Activated T-cell treated with anti-CD3 and anti-CD28 coated beads, Interleukin-2, amount 50 U/mL, for 1 hour (primary cell): ENCODE results near the gene KLF11.
"Not testable (repeated sequence)": the region's sequence is repeated elsewhere in the genome, so short reads cannot be mapped to it uniquely, and the experiment has no call there.

ENCODE experiments used
- DNase-seq: peaks from one replicate; pipeline ENCODE4 v3.0.0-alpha.2; 2020

Gene KLF11

DNA sequence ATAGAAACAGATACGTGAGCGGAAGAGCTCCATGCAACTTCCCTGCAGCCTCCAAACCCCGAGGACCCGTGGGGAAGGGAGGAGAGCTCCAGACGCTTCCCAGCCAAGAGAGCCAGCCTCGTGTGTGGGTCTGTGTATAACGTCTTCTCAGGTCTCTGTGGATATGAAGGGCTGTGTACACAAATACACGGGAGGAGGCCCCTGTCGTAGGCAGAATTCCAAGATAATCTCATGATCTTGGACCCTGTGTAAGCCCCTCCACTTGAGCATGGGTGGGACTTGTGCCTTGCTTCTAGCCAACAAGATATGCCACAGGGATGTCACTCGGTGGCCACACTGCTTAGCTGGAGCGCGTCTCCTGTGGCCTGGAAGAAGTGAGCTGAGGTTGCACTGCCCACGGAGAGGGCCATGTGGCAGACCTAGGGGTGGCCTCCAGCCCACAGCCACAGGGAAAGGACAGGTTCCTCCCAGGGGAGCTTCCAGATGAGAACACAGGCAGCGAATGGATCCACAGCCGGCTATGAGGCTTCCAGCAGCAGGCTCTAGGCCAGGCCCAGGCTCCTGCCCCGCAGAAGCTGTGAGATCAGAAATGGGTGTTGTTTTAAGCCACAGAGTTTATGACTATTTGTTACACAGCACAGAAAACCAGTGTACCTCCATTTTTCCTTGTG, 15.6 kb upstream of the KLF11 start:
- DNase-seq: no peak

DNA sequence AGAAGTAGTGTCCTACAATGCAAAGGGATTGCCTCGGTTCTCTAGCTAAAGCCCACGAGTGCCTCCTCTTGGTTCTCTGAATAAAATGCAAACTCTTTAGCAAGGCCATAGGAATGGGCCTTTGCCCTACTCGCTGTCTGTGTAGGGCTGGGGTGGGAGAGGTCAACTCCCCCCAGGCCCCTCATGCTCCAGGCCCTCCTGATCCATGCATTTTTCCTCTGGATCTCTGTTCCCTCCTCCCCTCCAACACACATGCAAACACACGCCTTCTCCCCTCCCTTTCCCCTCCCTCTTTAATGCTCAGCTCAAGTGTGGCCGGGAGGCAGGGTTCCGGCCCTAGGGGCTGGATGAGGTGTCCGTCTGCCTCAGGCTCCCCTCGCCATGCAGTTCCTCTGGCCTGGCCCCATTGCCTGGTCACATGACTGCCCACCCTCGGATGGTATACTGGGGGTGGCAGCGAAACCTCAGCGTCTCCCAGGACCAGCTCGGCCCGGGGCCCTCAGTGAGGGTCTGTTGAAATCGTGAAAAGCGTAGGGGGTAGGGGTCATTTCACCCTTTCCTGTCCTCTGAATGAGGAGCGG, 14.9 kb upstream of the KLF11 start:
- DNase-seq: no peak

DNA sequence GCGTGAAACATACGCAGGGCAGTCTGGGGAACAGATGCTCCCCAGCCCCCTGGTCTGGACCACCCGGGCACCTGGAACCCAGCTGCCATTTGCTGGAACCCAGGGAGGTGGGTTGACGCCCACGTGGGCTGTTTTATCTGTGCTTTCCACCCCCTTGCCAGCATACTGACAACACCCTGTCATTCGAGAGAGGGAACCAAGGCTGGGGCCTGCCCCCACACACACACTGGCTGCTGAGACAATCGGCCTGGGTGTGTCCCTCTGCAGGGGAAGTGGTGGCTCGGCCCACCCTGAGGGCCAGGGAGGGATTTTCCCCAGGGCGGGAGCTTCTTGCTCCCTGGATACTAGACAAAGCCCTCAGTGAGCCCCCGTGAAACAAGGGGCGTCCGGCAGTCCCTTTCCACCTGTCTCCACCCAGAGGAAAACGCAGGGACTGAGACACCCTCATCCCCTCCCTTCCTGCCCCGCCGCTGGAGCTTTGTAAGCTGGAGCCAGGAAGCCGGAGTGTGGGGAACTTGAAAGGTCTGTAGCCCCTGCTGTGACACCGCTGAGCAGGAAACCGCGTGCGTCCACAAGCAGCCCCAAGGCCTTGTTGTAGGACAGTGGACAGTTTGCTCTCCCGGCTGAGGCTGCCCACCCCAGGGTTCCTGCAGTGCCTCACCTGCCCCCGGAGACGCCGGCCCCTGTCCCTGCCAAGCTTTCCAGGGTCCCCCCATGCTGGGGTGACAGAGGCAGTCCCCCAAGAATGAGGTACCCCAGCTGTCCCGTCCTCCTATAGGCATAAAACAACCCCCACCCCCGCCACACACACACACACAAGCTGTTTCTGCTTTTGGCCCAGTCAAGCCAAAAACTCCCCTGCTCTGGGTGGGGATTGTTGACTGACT, 14.1 kb upstream of the KLF11 start:
- DNase-seq: peak; percentile 46

DNA sequence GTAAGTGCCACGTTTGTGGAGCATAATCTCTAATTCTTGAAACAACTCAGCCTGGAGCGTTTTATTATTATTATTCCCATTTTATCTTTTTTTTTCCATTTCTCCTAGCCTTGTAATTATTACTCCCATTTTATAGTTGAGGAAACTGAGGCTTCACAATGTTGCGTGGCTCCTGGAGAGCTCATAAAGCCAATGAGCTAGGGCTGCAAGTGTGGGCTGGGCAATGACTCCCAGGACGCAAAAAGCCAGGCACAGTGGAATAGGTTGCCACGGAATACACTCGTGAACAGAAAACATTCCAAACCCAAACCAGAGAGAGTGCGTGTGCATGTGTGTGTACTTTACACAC, 13.5 kb upstream of the KLF11 start:
- DNase-seq: no peak

DNA sequence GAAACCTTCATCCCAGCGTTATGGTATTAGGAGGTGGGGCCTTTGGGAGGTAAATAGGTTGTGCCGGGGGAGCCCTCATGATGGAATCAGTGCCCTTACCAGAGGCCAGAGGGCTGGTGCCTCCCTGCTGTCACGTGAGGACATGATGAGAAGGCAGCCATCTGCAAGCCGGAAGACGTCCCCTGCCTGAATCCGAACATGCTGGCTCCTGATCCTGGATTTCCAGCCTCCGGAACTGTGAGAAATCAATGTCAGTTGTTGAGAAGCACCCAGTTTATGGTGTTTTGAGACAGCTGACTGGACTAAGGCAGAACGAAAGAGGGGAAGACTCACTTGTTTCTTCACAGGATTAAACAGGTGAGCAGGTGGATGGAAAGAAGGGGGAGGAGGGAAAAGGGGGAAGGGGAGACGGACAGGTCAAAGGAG, 13.0 kb upstream of the KLF11 start:
- DNase-seq: no peak

DNA sequence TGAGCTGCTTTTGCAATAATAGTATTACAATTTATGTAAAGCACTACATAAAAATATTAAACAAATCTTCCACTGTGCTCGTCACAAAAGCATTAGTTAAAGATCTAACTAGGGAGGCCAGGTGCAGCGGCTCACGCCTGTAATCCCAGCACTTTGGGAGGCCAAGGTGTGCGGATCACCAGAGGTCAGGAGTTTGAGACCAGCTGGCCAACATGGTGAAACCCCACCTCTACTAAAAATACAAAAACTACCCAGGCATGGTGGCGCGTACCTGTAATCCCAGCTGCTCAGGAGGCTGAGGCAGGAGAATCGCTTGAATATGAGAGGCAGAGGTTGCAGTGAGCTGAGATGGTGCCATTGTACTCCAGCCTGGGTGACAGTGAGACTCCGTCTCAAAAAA, 12.6 kb upstream of the KLF11 start:
- not testable (repeated sequence) for DNase-seq

DNA sequence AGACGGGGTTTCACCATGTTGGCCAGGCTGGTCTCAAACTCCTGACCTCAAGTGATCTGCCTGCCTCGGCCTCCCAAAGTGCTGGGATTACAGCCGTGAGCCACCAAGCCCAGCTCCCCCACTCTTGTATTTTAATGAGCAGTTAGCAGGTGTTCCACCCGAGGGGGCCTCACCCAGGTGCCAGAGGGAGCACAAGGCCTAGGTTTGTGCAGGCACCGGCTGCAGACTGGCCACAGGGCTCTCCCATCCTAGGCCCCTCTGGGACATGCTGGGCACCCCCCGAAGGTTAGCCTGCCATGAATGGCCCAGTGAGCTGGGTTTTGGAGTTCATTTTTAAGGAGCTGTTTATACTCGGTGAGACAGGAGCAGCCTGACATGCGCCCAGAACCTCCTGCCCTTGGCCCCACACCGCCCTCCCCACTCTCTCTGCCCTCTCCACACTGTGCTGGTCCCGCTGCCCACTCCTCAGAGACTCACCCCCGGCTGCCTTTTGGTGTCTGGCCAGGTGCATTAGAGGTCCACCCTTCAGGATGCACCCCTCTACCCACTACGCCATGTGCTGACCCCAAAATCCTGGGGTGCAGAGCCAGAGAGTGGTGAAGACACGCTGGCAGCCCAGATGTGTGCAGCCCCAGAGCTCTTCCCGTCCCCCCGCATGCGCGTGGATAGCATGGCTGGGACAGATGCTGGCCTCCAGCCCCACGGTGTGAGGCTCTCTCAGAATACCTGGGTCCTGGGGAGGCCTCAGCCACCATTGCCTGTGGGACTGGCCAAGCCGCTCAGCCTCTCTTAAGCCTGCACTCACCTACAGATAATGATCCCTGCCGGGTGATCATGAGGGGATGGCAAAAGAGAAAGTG, 11.2 kb upstream of the KLF11 start:
- no peak for DNase-seq

DNA sequence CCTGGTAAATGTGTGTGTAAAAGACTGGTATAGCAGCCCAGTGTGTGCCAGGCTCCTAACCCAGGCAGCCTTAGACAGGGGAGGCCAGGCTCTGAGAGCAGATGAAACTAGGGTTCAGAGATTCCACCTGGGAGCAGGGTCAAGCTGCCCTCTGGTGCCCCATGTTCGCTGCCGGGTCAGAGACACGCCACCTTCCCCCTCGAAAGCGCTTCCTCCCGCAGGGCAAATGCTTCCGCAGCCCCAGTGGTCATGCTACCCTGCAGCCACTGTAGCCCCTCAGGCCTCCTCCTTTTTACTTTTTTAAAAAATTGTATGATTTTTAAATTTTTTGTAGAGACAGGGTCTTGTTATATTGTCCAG, 10.6 kb upstream of the KLF11 start:
- DNase-seq: no peak

DNA sequence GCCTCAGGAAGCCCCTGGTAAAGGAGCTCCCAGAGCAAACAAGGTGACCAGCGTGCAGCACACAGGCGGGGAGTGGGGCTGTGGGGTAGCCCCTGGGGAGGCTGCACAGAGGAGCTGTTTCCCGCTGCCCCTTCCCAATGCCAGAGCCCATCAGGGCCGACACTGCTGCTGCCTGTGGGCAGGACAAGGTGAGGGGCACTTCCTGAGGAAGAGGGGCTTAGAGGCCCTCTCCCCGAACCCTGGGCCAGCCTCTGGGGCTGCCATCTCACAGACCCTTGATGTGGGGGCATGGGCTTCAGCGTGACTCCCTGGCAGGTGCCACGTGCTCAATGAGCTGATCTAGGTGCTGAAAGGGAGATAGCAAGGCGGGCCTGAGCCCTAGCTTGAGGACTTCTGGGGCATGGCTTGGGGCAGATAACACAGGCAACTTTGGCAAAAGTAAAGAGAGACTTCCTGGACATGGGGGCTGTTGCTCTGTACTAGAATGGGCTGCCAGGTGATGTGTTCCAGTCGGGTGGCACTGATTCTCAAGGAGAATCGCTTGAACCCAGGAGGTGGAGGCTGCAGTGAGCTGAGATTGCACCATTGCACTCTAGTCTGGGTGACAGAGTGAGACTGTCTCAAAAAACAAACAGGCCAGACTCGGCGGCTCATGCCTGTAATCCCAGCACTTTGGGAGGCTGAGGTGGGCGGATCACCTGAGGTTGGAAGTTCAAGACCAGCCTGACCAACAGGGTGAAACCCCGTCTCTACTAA, 9.9 kb upstream of the KLF11 start:
- DNase-seq: no peak

DNA sequence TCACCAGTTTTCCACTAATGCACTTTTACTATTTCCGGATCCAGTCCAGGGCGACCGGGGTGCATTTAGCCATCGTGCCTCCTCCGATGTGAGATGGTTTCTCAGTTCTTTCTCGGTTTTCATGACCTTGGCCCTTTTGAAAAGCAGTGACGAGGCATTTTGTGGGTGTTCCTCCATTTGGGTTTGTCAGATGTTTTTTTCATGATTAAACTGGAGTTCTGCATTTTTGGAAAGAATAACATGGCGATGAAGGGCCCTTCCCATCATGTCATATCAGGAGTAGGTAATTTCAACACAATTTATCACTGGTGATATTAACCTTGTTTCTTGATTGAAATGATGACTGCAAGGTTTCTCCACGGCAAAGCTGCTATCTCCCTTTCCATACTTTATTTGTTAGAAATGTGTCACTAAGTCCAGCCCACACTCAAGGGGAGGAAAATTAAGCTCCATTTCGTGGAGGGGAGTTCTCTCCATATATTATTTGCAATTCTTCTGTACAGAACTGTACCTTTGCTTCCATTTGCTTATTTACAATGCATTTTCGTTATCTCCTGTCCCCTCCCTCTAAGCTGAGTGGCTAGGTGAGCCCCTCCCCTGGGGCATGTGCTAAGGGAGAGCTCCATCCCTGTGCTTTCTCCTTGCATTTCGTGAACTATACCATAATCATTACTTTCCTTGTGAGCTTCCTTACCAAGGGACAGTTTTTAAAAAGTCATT, 8.9 kb upstream of the KLF11 start:
- DNase-seq: no peak

DNA sequence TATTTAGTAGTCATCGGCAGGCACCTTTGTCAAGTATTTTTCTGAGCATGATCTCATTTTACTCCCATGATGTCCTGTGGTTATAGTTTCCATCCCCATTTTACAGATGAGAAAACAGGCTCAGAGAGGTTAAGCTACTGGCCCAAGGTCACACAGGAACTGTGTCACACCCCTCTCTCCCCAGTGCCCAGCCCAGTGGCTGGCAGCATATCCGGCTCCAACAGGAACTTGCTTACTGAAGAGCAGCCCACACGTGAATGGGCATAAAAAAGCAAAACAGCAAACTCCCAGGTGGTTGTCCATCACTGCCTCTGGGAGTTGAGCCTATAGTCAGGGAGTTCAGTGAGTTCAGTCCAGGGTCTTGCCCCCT, 8.3 kb upstream of the KLF11 start:
- DNase-seq: no peak

DNA sequence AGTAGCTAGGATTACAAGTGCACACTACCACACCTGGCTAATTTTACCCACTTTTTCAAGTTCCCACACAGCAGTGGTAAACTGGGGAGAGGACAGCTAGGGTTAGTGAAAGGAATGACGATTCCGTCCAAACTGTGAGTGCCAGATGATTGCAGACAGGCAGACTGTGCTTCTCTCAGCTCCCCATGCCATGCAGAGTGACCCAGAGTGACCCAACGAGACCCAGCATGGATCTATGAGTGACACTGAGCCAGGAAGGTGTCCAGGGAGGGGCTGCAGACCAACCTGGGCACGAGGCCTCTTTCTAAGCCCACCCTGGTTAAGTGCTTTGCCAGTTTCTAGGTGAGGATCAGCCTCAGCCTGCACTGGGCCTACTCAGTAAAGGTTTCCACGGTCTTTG, 7.7 kb upstream of the KLF11 start:
- no peak for DNase-seq

DNA sequence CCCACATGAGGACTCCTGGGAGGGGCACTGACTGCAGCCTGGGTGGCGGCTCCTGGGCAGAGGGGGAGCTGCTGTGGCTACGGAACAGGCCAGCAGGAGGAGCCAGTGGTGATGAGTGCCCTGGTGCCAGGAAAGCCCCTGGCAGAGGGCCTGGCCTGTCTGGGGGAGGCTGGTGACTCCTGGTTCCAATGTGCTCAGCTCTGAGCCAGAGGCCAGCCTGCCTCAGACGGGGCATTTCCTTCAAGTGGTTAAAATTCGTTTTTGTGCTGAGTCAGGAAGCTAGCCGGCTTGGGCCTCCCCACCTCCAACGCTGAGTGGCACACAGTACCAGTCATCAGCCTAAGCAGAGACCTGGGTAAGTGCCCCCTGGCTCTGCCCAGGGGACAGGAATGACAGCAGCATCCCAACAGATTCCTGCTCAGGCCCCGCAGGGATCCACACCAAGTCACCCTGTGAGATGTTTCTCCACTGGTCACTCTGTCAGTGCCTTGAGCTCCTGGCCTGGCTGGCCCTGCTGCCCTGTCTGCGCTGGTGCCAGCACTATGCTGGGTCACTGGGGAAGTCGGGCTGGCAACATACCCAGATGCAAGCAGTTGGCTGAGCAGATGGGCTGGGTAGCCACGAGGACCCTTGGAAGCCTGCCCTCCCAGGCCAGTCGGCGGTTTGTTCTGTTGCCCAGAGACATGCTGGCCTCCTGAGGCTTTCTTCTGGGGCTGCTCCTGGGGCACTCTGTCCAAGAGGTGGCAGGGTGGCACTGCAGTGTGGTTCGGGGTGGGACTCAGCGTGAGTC, 7.1 kb upstream of the KLF11 start:
- DNase-seq: peak; percentile 56

DNA sequence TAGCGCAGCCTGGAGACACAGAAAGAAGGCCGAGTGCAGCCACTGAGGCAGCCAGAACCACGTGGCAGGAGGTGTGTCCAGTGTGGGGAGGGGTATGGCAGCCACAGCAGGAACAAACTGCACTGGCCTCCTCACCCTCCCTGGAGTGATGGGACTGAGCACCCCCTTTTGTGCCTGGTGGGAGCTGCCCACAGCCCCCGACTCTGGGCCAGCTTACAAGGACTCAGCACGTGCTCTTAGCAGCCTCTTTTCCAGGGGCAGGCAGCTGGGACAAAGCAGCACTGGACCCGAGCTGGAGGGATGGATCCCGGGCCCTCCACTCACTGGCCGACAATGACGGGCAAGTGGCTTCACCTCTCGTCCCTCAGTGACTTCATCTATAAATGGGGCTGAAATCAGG, 5.2 kb upstream of the KLF11 start:
- DNase-seq: no peak

DNA sequence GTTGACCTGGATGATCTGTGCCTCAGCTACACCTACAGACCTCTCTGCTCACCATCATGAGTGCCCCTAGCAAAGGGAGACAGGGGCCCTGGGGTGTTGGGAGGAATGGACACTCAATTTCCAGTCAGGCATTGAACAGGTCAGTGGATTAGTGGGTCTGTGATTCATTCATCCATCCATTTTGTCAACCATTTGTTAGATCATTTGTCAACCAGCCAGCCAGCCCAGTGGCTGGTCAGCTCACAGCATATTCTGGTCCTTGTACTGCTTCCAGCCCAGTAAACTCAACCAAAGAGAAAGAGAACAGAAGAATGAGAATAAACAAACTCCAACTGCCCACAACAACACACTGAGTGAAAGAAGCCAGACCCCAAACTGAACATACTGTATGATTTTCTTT, 4.6 kb upstream of the KLF11 start:
- DNase-seq: no peak

DNA sequence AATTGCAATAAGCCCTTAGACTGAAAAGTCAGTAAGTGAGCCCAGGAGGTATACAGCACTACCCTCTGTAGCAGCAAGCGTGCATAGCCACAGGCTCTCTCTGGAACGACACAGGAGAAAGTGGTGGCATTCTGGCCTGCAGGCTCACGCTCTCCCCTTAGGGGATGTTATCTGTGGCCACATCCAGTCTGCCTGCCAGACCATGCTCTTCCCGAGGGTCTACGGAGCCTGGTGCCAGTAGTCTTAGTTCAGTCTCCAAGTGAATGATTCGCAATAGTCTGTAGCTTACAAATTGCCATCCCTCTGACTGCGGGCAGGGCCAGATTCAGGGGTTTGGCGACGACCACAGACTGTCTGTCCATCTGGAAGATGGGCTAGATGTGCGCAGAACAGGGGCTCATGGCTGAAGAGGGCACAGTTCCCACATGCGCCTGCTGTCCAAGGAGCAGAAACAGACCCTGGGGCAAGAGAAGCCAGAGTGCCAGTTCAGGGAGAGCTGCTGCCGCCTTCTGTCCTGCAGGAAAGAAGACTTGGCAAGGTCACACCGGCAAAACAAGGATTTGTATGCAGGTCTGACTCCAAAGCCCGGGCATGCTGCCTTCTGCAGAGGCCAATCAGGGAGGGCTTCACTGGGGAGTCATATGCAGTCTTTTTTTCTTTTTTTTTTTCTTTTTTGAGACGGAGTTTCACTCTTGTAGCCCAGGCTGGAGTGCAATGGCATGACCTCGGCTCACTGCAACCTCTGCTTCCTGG, 3.5 kb upstream of the KLF11 start:
- DNase-seq: no peak

DNA sequence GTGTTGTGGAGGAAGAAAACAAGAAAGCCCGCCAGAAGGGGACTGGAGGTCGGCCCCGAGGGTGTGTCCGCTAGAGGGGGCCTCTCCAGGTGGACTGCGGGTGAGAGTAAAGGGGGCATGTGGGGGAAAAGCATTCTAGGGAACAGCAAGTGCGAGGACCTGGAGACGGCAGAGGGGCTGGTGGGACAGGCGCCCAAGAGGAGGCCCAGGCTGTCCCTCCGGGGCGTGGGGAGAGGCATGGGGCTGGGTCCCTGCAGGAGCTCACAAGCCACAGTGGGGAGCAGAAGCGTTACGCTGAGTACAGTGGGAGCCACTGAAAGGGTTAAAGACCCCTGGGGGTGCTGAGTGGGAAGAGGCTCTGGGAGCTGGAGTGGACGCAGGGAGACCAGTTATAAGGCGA, 1.6 kb upstream of the KLF11 start:
- DNase-seq: no peak

DNA sequence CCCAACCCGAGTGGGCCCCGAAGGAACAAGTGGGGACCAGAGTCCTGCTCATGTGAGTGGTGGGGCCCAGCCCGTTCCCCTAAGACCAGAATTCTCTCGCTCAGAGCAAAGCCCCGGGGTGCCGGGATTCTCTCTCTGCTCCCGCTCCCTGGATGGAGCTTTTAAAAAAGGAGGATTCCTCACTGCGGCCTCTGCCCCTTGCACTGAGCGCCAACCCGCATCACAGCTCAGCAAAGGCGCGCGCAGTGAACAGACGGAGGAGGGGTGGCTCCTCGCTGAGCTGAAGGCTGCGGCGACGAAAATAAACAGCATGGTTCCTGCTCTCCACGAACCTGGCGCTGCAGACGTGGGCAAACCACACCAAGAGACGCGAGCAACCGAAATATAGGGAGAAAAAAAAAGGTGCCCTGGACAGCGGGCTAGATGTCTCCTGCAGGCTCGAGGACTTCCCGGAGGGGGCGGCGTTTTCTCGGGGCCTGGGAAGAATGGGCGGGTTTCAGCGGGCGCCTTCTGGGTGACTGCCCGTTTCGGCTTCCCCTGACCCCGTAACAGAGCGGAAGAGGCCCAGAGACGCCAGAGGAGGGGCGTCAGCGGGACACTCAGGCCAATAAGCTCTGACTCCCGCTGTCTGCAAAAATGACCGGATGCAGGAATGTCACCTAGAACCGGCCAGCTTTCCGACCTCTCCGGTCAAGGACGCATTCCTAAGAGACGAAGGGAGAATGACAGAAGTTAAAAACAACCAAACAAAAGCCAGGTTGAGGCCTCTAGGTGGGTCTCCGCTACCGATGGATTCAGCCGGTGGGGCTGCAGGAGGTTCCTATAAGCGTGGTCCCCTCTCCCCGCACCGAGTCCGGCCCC, 819 bp upstream of the KLF11 start:
- peak; percentile 56 for DNase-seq

DNA sequence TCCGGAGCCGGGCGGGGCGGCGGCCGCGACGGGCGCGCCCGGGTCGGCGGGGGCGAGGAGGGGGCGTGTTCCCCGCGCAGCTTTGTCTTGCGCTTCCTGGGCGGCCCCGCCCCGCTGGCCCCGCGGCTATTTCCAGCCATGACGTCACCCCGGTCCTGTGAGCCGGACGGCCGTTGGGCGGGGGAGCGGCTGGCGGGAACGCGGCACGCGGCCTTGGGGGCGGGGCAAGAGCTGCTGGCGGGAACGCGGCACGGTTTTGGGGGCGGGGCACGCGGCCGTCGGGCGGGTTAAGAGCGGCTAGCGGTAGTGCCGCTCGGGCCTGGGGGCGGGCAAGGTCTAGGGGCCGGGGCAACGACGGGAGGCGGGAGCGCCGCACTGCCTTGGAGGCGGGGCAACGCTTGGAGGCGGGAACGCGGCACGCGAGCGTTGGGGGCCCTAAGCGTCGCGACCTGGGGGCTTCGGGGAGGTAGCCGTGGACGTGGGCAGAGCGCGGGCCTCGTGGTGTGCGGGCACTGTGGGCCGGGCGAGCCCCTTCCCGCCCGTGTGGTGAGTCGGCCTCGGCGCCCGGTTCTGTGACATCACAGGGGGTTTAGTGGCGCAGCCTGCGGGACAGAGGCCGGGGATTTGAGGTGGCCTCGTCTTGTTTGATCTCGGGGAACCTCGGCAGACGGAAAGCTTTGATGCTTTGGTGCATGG, 704 bp downstream of the KLF11 start:
- peak; percentile 93 for DNase-seq
